ENCODE measurements around the gene MED28. TPM values are rescaled to one million over a fixed set of nuclear protein-coding genes. Genes with fewer than 3 reads are reported as not detected.

Gene MED28, protein sequence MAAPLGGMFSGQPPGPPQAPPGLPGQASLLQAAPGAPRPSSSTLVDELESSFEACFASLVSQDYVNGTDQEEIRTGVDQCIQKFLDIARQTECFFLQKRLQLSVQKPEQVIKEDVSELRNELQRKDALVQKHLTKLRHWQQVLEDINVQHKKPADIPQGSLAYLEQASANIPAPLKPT
- 4.3 and 8.7 TPM in 2 replicates for total RNA-seq

DNA sequence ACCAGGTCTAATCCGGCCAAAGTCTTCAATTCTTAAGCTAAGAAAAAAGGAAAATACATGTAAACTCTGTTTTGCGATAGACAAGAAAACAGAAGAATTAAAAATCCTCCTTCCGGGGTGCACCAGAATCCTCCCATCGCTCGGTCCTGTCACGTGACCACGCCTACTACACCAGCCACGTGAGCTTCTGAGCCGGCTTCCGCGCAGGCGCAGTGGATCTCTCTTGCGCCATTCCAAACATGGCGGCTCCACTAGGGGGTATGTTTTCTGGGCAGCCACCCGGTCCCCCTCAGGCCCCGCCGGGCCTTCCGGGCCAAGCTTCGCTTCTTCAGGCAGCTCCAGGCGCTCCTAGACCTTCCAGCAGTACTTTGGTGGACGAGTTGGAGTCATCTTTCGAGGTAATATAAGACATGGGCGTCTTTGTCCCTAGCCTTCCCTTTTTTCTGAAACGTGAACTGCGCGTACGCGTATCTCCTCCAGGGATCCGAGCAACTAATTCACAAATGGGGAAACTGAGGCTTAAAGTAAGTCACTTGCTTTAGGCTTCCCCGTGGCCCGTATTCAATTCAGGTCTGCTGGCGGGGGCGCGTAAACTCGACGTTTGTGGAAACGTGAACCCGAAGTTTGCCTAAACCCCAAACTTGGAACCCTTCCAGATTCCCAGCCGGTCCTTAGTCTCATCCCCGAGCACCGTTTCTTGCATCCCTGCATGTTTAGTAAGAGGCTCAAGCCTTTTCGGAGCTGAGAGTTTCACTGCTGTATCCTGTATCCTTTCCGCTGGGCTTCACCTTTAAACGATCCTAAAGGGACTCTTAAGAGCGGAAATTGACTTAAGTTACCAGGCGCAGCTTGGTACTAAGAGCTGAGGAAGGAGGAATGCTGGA lies at the start of gene MED28:
MED28 (plus strand) TSS at position 226 of the 884 bp plus-strand sequence; CDS start at position 240, 14 bp downstream.

DNA sequence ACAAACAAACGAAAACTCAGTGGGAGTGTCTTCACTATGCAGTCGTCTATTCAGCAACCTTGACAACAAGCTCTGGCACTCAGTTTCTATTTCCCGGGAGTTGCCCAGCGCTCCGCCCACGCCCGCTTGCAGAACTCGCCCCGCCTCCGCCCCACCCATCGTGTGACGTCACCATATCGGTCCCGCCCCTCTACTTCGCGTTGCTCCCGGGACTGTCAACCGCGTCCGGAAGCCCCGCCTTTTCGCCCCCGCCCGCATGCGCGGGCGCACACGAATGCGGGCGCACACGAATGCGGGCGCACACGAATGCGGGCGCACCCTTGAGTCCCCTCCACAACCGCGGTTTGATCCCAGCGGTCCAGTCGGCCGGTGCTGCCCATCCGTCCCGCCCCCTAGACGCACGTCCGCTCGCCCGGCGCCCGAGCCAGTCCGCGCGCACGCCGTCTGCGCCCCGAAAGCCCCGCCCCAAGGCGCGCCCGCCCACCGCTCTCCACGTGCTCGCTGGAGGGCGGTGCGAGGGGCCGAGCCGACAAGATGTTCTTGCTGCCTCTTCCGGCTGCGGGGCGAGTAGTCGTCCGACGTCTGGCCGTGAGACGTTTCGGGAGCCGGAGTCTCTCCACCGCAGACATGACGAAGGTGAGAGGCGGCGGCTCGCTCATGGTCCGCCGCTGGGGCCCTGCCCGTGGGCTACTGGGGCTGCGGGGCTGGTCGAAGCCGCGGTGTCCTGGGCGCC lies 37.3 kb upstream of the MED28 start, which contains the start of gene LAP3:
LAP3 (plus strand) TSS at position 267 of the 733 bp plus-strand sequence; CDS start at position 535, 268 bp downstream.

Other genes starting within 250 kb of the MED28 start
- gene QDPR, start 102.6 kb upstream of the MED28 start, total RNA-seq = 7.5 and 15.4 TPM in 2 replicates
- gene CLRN2, start 99.5 kb upstream of the MED28 start, total RNA-seq = not detected in 2 replicates
- gene LAP3, start 37.4 kb upstream of the MED28 start, total RNA-seq = 80.5 and 83.3 TPM in 2 replicates
- gene FAM184B, start 167.0 kb downstream of the MED28 start, total RNA-seq = not detected in 2 replicates
- gene DCAF16, start 196.1 kb downstream of the MED28 start, total RNA-seq = 12.4 and 22.0 TPM in 2 replicates
- gene NCAPG, start 196.3 kb downstream of the MED28 start, total RNA-seq = 17.9 and 24.8 TPM in 2 replicates